SIG-M5 treated with dmso at 0.1 percent for 504 hours (cell line): ENCODE data around the gene FAM72C.
"Not testable (repeated sequence)": the region's sequence is repeated elsewhere in the genome, so short reads cannot be mapped to it uniquely, and the experiment has no call there.

Experiments
- DNase-seq: peaks from one replicate; lab custom pipeline; 2025; ENCODE audit not compliant: unreplicated experiment; lab: John Stamatoyannopoulos, UW

Gene FAM72C

GRCh38 chr1:143918552-143918951 is 53.2 kb downstream of the FAM72C start:
- not testable (repeated sequence) for DNase-seq

GRCh38 chr1:143913705-143914104 is 58.1 kb downstream of the FAM72C start:
- not testable (repeated sequence) for DNase-seq
